Measurements from ENCODE around the gene STX8.

The STX8 gene

GRCh38 chr17:9307313-9307998, 268.2 kb downstream of the STX8 start:
- DNase-seq (ENCODE audit: low read depth in 3 of 3, low spot score in 1 of 3) = no peak

GRCh38 chr17:9306086-9306485, 269.5 kb downstream of the STX8 start:
- DNase-seq (ENCODE audit: low read depth in 3 of 3, low spot score in 1 of 3) = no peak

- DNase-seq (ENCODE audit: low read depth in 3 of 3, low spot score in 1 of 3) = no peak
These were observed 275.9 kb downstream of the STX8 start for GRCh38 chr17:9299695-9300094.

- no peak for DNase-seq (ENCODE audit: low read depth in 3 of 3, low spot score in 1 of 3)
These were observed 276.8 kb downstream of the STX8 start for GRCh38 chr17:9298776-9299295.

- no peak for DNase-seq (ENCODE audit: low read depth in 3 of 3, low spot score in 1 of 3)
These were observed 277.5 kb downstream of the STX8 start for GRCh38 chr17:9298135-9298534.

- DNase-seq (ENCODE audit: low read depth in 3 of 3, low spot score in 1 of 3) = no peak
These were observed 280.9 kb downstream of the STX8 start for GRCh38 chr17:9294661-9295210.

GRCh38 chr17:9292561-9292941, 283.1 kb downstream of the STX8 start:
- no peak for DNase-seq (ENCODE audit: low read depth in 3 of 3, low spot score in 1 of 3)

GRCh38 chr17:9291912-9292560, 283.6 kb downstream of the STX8 start:
- DNase-seq (ENCODE audit: low read depth in 3 of 3, low spot score in 1 of 3) = peak in 1 of 3 donors; percentile 32

GRCh38 chr17:9290226-9290613, 285.4 kb downstream of the STX8 start:
- DNase-seq (ENCODE audit: low read depth in 3 of 3, low spot score in 1 of 3) = no peak

- DNase-seq (ENCODE audit: low read depth in 3 of 3, low spot score in 1 of 3) = no peak
These were observed 288.3 kb downstream of the STX8 start for GRCh38 chr17:9287306-9287705.

GRCh38 chr17:9286434-9286833, 289.2 kb downstream of the STX8 start:
- no peak for DNase-seq (ENCODE audit: low read depth in 3 of 3, low spot score in 1 of 3)

- DNase-seq (ENCODE audit: low read depth in 3 of 3, low spot score in 1 of 3) = no peak
These were observed 289.8 kb downstream of the STX8 start for GRCh38 chr17:9285602-9286427.

GRCh38 chr17:9284884-9285283, 290.7 kb downstream of the STX8 start:
- no peak for DNase-seq (ENCODE audit: low read depth in 3 of 3, low spot score in 1 of 3)

GRCh38 chr17:9283909-9284308, 291.7 kb downstream of the STX8 start:
- no peak for DNase-seq (ENCODE audit: low read depth in 3 of 3, low spot score in 1 of 3)

- DNase-seq (ENCODE audit: low read depth in 3 of 3, low spot score in 1 of 3) = no peak
These were observed 295.7 kb downstream of the STX8 start for GRCh38 chr17:9279893-9280292.

GRCh38 chr17:9274973-9275372, 300.6 kb downstream of the STX8 start:
- DNase-seq (ENCODE audit: low read depth in 3 of 3, low spot score in 1 of 3) = no peak

- no peak for DNase-seq (ENCODE audit: low read depth in 3 of 3, low spot score in 1 of 3)
These were observed 301.9 kb downstream of the STX8 start for GRCh38 chr17:9273428-9274391.

GRCh38 chr17:9272501-9273200, 303.0 kb downstream of the STX8 start:
- no peak for DNase-seq (ENCODE audit: low read depth in 3 of 3, low spot score in 1 of 3)

- no peak for DNase-seq (ENCODE audit: low read depth in 3 of 3, low spot score in 1 of 3)
These were observed 303.6 kb downstream of the STX8 start for GRCh38 chr17:9271989-9272388.

- DNase-seq (ENCODE audit: low read depth in 3 of 3, low spot score in 1 of 3) = no peak
These were observed 304.7 kb downstream of the STX8 start for GRCh38 chr17:9270921-9271320.
